NCI-H187 treated with DMSO at 0.1 percent for 48 hours (cell line): ENCODE results near the gene SERPINA3.
"Not testable (repeated sequence)": the region's sequence is repeated elsewhere in the genome, so short reads cannot be mapped to it uniquely, and the experiment has no call there.

Source experiments
- DNase-seq: peaks from one replicate; lab custom pipeline; 2025; lab: John Stamatoyannopoulos, UW

SERPINA3 gene

DNA sequence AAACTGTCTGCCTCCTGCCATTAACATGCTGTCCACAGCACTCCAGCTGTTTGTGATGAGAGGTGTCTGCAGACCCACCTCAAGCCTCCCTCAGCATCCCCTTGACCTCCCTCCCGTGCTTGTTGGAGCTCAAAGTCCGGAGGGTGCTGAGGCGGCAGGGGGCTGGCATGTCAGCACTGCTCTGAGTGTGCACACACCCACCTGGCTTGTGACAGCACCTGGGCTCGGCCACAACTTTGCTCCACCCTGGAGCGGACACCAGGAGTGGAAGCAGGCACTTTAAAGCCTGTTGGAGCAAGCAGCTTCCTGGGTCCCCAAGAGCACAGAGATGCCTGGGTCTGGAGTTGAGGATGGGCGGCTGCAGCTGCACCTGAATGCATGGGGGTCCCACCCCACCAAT lies 20.9 kb downstream of the SERPINA3 start:
- no peak for DNase-seq

DNA sequence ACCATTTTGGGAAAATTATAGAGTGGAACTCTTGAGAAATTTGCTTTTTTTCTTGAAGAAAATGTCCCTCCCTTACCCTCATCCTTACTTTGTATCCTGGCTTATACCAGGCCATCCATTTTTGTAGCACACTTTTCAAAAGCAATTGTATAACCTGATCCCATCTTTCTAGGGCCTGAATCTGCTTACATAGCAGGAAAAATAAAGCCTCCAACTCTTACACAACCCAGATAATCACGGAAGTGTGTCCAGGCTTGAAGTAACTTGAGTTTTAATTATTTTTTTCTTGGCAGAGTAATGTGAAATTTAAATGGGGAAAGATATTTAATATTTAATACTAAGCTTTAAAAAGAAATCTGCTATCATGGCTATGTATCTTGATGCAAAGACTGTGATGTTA lies 23.0 kb downstream of the SERPINA3 start:
- DNase-seq, result no peak

DNA sequence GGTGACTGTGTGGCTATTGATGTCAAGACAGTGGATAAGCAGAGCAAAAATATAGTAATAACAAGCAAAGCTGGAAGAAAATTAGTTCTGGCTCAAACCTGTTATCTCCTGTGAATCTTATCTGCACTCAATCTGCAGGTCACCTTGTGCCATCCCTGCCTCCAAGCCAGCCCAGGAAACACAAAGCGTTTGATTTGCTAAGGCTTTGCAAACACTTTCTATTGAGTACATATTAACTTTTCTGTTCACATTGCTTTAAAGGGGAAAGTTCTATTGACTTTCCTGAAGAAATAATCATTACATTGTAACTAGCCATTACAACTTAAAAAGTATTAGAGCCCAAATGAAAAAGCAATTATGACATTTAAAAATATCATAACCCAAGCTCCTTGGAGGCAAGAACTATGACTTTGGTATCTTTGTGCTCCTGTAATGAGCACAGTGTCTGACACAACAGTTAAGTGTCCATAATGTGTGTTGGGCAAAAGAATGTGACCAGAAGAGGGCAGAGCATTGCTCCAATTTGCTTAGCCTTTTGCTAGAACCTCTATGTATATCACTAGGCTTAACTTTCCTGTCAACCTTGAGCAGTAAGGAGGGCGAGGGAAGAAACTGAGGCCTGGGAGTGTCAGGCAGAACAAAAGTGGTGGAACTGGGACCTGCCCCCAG lies 24.7 kb downstream of the SERPINA3 start:
- no peak for DNase-seq

DNA sequence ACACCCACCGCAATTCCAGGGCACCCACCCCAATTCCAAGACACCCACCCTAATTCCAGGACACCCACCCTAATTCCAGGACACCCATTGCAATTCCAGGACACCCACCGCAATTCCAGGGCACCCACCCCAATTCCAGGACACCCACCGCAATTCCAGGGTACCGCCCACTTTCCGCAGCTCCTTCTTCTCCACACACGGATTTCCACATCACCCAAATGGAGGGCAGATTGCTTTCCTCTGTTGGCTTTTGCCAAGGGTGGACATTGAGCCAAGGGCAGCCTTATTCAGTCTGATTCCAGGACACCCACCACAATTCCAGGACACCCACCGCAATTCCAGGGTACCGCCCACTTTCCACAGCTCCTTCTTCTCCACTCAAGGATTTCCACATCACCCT lies 25.6 kb downstream of the SERPINA3 start:
- DNase-seq, result not testable (repeated sequence)

DNA sequence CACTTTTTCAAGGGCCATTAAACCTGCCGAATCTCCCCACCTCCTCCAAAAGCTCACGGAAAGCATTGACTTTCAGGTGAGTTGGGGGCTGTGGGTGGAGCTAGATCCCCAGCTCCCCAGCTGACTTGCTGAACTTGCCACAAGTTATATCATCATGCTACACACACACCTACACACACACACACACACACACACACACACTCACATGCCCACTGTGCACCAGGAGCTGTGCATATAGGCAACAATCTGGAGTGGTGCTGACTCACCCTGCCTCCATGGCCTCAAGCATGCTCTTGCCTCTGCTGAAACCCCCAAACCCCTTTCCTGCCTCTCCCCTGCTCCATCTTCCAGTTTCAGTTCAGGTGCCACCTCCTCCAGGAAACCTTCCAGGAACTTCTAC lies 26.1 kb downstream of the SERPINA3 start:
- no peak for DNase-seq

DNA sequence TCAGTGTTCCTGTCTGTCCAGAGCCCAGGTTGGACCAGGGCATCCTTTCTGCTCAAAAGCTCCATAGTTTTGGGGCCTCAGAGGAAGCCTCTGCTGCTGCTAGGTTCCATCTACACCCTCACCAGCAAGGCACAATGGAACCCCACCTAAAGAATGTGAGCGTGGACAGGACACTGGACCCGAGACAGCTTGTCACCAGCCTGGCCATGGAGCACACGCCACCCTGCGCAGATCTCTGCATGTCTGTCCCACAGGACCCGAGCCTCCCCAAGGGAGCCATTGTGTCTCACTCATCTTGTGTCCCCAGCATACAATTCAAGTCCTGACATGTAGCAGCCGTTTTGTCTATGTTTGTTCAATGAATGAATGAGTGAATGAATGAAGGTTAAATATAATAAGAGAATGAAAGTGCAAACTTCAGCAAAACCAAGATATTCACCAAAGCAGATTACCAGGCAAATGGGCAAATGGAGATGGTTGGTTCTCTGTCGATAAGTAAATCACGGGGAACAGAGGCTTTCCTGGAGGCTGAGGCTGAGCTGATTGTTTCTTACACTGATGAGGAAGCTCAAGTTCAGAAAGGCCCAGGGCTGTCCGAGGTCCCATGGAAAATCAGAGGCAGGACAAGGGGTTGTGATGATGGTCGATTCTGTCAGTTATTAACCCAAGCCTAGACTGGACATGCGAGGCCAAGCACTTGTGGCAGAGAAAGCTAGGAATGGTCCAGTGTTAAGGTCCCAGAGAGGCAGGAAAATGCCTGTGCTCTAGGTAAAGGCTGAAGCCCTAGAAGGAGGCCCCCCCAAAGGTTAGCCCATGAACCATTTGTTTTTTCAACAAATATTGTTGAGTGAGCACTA lies 27.0 kb downstream of the SERPINA3 start:
- no peak for DNase-seq

DNA sequence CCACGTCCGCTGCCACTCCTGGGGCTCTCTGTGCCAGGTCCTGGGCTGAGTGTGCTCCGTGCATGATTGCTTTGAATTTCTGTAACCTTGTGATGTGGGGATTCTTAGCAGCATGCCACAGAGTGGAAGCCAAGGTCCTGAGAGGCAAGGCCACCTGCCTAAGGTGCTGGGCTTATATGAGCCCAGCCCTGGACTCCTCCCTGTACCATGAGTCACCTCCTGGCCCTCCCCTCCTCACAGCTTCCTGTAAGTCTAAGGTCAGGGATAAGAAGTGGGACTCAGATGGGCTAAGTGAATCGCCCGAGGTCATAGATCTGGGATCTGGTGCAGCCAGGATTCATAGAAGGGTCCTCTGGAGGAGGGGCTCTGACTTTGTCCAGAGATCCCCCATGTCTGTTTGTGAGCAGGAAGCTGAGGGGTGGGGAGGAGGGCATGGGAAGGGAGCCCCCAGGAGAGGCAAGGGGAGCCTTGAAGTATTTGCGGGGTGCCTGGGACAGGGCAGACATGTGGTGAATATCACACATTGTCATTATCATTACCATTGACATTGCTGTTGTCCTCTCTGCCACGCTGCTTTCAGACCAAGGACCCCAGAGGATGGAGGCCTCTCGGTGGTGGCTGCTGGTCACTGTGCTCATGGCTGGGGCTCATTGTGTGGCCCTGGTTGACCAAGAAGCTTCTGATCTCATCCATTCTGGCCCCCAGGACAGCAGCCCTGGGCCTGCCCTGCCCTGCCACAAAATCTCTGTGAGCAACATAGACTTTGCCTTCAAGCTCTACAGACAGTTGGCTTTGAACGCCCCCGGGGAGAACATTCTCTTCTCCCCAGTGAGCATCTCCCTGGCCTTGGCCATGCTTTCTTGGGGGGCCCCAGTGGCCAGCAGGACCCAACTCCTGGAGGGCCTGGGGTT lies 28.8 kb downstream of the SERPINA3 start:
- no peak for DNase-seq

DNA sequence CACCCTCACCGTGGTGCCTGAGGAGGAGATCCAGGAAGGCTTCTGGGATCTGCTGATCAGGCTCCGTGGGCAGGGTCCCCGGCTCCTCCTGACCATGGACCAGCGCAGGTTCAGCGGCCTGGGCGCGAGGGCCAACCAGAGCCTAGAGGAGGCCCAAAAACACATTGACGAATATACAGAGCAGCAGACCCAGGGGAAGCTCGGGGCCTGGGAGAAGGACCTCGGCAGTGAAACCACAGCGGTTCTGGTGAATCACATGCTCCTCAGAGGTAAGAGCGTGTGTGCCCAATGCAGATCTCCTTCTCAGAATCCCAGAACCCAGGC lies 29.4 kb downstream of the SERPINA3 start:
- DNase-seq, result no peak

DNA sequence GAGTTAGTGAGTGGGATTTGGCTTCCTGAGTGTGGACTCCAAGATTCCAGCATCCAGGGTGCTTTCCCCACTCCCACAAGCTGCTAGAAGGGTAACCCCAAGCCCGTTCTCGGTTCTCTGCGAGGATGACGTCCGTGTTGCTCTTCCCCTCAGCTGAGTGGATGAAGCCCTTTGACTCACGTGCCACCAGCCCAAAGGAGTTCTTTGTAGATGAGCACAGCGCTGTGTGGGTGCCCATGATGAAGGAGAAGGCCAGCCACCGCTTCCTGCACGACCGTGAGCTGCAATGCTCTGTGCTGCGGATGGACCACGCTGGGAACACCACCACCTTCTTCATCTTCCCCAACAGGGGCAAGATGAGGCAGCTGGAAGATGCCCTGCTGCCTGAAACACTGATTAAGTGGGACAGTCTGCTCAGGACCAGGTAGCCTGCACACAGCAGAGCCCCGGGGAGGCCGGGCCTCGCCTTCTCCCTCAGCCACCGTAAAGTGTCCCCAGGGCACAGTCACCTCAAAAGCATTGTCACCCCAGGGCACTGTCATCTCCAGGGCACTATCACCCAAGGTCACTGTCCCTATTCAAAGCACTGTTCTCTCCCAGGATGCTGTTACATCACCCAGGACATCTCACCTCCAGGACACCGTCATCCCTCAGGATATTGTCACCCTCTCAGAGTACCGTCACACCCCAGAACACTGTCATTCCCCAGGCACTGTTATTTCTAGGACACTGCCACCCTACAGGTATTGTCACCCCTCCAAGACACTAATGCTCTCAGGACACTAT lies 31.3 kb downstream of the SERPINA3 start:
- no peak for DNase-seq

DNA sequence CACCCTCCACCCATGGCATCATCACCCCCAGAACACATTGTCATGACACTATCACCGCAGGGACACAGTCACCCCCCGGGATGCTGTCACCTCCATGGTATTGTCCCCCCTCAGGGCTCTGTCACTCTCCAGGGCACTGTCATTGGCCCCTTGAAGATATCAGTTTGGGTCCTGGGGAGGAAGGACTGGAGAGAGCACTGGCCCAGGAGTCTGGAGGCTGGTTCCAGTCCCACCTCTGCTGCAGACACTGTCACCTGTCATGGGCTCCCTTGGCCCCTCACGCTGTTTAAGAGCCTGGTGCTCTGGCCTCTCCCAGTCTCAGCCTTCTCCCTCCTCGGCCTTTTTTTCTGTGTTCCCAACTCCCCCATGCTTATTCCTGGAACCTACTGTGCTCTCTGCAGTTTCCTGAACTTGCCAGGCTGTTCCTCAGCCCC lies 31.9 kb downstream of the SERPINA3 start:
- DNase-seq, result no peak

DNA sequence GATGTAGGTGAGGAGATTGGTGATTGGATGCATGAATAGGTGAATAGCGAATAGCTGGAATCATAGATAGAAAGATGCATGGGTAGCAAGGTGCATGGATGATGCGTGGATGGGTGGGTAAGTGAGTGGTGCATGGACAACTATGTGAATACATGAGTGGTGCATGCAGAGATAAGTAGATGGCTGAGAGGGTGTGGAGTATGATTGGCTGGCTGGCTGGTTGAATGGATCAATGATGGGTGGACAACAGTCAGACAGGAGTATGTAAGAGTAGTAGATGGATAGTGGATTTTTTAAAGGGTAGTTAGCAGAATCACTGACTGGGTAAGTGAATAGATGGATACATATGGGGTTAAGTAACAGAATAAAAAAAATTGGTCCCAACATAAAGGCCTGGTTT lies 33.9 kb downstream of the SERPINA3 start:
- no peak for DNase-seq

DNA sequence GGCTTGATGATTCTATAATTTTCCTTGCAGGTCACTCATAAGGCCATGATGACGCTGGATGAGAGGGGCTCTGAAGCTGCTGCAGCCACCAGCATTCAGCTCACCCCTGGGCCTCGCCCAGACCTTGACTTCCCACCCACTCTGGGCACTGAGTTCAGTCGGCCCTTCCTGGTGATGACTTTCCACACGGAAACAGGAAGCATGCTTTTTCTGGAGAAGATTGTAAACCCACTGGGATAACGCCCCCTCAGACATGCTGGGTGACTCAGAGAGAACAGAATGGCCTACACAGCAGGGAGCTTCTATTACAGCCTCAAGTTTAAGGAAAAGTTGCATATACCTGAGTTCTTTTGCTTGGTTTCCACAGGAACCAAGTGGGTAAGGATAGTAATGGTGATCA lies 34.3 kb downstream of the SERPINA3 start:
- DNase-seq, result no peak

DNA sequence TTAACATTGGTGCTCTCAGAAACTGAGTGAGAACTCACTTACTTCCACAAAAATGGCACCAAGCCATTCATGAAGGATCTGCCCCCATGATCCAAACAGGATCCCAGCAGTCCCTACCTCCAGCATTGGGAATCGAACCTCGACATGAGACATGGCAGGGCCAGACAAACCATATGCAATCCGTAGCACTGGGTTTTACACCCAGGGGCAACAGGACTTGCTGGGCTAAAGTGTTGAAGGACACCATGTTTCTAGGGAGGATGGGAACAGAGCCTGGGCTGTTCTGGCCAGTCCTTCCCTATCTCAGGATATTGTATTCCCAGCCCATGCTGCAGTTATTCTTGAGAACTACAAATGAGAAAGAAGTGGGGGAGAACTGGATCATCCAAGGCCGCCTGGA lies 36.6 kb downstream of the SERPINA3 start:
- no peak for DNase-seq

DNA sequence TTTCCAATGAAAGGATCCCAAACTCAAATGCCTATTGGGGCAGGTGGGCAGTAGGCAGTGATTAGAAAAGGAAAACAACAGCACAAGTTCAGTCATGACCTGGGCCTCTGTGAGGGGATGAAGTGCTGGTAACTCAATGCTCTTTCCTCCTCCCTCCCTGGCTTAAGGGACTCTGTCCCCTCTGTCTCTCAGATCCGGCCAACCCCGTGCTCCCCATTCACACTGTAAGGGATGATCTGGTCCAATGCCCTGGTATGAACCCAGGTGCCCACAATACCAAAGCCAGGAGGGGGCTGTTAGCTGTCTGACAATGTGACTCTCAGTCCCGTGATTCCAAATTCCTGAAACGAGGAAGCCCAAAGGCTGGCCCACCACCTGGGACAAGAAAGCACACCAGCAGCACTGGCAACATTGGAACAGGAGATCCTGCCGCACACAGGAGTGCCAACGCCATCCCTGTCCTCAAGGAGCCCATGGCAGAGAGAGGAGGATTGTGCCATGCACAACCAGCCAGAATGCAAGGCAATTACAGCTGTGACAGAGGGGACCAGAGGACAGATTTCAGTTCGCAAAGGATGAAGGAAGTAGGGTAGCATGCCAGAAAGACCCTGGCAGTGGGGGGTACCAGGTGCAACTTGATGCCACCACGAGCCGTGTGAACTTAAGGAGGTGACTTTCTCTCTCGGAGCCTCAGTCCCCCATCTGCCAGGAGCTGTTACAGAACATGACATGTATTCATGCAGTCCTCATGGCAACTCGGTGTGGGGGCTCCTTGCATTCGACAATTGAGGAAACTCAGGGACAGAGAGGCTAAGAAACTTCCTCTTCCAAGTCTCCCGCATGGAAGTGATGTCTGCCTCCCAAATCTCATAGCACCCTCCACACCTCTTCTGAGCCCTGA lies 37.6 kb downstream of the SERPINA3 start:
- DNase-seq, result no peak

DNA sequence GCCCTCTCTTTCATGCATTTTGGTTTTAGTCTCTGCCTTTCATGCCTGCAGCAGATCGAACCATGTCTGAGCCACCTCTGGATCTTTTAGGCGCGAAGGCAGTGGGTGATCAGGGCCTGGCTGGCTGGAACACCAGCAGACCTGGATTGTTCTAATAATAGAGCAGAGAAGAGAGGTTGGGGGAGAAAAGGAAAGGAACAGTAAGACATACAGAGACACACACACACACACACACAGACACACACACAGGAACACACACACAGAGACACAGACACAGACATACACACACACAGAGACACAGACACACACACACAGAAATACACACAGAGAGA lies 38.2 kb downstream of the SERPINA3 start:
- DNase-seq, result no peak

DNA sequence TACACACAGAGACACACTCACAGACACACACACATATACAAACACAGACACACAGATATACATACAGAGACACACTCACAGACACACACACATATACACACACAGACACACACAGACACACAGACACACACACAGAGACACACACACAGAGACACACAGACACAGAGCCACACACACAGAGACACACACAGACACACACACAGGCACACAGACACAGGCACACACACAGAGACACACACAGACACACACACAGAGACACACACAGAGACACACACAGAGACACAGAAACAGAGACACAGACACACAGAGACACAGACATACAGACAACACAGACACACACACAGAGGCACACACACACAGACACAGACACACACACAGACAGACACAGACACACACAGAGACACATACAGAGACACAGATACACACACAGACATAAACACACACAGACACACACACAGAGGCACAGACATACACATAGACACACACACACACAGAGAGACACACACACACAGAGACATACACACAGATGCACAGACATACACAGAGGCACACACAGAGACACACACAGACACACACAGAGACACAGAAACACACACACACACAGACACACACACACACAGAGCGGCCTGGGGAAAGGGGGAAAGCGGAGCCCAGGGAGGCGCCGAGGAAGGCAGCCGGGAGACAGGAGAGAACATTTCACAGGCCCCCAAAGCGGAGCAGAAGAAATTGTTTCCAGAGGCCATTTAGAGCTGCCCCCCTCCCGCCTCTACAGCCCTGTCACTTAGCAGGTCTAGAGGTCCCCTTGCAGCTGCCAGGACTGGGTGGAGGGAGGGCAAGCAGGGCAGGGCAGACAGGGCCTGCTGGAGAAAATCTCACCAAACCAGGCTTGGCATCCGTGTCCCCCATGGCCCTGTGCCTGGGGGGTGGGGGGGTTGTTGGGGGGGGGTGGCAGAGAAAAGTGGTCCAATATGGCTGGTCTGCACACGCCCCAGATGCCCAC lies 38.9 kb downstream of the SERPINA3 start:
- DNase-seq, result no peak

DNA sequence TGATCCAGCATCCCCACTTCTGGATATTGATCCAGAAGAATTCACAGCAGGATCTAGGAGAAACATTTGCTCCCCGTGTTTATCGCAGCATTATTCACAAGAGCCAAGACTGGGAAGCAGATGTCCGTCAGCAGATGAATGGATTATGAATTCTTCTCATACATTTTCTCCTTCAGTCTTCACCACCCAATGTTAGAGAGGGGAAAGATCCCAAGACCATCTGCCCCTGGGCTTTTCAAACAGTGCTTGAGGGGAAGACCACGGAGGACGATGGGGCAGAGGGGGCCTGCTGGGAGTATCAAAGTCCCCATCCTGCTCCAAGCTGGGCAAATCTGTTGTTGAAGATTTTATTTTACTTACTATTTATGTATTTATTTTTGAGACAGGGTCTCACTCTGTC lies 41.1 kb downstream of the SERPINA3 start:
- no peak for DNase-seq

DNA sequence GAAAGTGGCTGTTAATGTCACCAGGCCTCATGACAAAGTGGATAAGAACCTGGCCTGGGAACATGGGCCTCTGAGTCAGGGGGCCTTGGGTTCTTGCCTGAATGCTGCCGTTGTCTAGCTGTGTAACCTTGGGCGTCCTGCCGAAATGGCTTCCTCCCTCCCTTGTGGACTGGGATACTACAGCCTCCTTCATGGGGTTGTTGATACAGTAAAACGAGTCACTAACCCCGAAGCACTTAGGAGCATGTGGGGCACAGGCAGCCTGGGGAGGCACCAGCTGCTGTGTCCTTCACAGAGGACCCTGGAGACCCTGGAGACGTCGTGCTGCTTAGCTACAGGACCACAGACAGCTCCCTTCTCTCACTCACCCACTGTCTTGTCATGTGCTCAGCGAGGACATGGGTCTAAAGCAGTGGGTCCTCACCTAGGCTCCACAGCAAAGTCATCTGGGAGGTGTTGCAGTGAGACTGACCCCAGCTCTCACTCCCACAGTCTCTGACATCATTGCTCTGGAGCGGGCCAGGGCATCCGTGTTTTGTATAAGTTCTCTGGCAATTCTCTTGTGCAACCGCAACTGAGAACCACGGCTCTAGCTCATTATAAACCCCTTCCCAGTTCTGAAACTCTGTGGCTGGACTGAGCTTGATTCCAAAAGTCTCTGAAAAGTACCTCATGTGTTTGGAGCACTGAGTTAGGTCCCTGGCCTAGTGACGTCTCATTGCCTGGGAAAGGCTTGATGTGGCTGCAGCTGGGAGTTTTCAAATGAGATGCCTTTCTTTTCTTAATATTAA lies 42.1 kb downstream of the SERPINA3 start:
- no peak for DNase-seq

DNA sequence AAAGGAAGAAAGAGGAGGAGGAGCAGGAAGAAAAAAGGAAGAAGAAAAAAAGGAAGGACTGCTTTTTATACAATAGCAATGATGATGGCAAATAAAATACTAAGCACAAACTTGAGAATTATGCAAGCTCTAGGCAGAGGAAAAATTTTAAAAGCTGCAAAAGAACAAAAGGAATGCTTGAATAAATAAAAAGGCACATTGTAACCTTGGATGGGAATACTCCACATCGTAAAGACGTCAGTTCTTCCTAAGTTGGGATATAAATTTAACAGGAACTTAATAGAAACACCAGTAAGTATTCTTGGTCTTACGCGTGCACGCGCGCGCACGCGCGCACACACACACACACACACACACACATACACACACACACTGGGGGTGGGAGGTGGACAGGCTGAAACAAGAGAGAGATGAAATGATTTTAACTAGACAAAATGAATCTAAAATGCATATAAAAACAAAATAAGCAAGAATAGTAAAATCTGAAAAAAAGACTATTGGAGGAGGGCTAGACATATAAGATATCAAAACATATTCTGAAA lies 43.0 kb downstream of the SERPINA3 start:
- no peak for DNase-seq
